CD4-positive, alpha-beta T cell treated with Interleukin-17A for 1 hour (primary cell): ENCODE data around the gene OGFRL1.
A peak's percentile ranks its signal among the peaks of the same experiment; 100 is the strongest.
"Not testable (repeated sequence)": the region's sequence is repeated elsewhere in the genome, so short reads cannot be mapped to it uniquely, and the experiment has no call there.

Experiments used
- DNase-seq: peaks from one replicate; pipeline ENCODE4 v3.0.0-alpha.2; 2020

Gene OGFRL1

GRCh38 chr6:71288228-71289038 is at the start of gene OGFRL1:
Gene OGFRL1, plus strand, starts transcription at chr6:71288811. Its CDS starts 126 bp downstream, at chr6:71288937.
- DNase-seq: peak; percentile 72

GRCh38 chr6:71239694-71240093 is 48.9 kb upstream of the OGFRL1 start:
- DNase-seq: no peak

GRCh38 chr6:71245265-71246049 is 43.2 kb upstream of the OGFRL1 start:
- no peak for DNase-seq

GRCh38 chr6:71246596-71246995 is 42.0 kb upstream of the OGFRL1 start:
- DNase-seq: no peak

GRCh38 chr6:71248306-71248765 is 40.3 kb upstream of the OGFRL1 start:
- DNase-seq: peak; percentile 28

GRCh38 chr6:71248878-71249544 is 39.6 kb upstream of the OGFRL1 start:
- DNase-seq: no peak

- DNase-seq: peak; percentile 12
These were observed 38.5 kb upstream of the OGFRL1 start for GRCh38 chr6:71250099-71250602.

GRCh38 chr6:71252410-71252809 is 36.2 kb upstream of the OGFRL1 start:
- DNase-seq: no peak

- DNase-seq: no peak
These were observed 35.7 kb upstream of the OGFRL1 start for GRCh38 chr6:71252960-71253359.

GRCh38 chr6:71254323-71254722 is 34.3 kb upstream of the OGFRL1 start:
- DNase-seq: no peak

- DNase-seq: no peak
These were observed 30.3 kb upstream of the OGFRL1 start for GRCh38 chr6:71258078-71258866.

- no peak for DNase-seq
These were observed 28.6 kb upstream of the OGFRL1 start for GRCh38 chr6:71259888-71260604.

GRCh38 chr6:71262914-71263313 is 25.7 kb upstream of the OGFRL1 start:
- DNase-seq: no peak

GRCh38 chr6:71266392-71266791 is 22.2 kb upstream of the OGFRL1 start:
- not testable (repeated sequence) for DNase-seq

- no peak for DNase-seq
These were observed 19.7 kb upstream of the OGFRL1 start for GRCh38 chr6:71268735-71269437.

GRCh38 chr6:71277926-71278600 is 10.5 kb upstream of the OGFRL1 start:
- DNase-seq: no peak

- DNase-seq: no peak
These were observed 9.3 kb upstream of the OGFRL1 start for GRCh38 chr6:71279321-71279720.

GRCh38 chr6:71279740-71280139 is 8.9 kb upstream of the OGFRL1 start:
- no peak for DNase-seq

- no peak for DNase-seq
These were observed 7.9 kb upstream of the OGFRL1 start for GRCh38 chr6:71280701-71281100.

- no peak for DNase-seq
These were observed 3.8 kb upstream of the OGFRL1 start for GRCh38 chr6:71284785-71285184.
